Epithelial cell of prostate (primary cell): ENCODE results near the gene MED17.

Experiments
- DNase-seq: peaks from one replicate; pipeline ENCODE4 v3.0.0-alpha.2; 2011; ENCODE audit warnings: low read depth, low spot score
- H3K27ac ChIP-seq: fragments of 450-650 bp; 2 replicates; pipeline ENCODE4 v1.5.1; 2017; ENCODE audit warnings: mild to moderate bottlenecking

MED17 gene

DNA sequence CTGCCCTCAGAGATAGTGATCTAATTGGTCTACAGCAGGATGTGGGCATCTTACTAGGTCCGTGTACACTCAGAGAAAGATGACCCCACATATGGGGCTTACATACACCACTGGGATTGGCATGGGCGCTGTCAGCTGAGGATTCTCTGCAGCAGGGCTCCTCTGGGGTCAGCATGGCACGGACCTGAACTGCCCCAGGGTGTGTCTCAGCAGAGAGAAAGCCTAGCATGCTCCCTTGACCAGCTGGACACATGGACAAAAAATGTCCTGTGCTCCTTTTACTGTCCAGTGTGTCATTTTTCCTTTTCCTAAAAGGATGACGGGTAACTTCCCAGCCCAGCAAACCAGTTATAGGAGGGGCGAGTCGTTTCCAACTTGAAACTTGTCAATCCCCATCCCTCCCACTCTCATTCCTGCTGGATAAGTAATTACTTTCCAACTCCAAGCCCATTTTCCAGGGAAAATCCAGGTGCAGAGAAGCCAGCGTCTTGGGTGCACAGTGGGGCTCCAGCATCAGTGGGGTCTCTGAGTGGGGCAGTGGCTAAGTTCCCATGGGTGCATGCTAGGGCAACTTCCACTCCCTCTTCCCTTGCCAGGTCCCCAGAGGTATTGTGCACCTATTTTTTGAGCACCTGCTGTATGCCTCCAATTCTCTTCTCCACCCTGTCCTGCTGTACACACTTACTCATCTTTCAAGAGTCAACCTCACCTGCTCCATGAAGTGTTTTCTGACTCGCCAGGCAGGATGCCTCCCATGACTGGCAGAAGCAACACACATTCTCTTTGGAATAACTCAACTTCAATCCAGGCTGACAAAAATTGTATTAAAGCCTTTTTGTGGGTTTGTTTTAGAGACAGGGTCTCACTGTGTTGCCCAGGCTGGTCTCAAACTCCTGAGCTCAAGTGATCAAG is 61.4 kb downstream of the MED17 start:
- peak overlapping the region; percentile 35 for H3K27ac ChIP-seq
- no peak for DNase-seq

DNA sequence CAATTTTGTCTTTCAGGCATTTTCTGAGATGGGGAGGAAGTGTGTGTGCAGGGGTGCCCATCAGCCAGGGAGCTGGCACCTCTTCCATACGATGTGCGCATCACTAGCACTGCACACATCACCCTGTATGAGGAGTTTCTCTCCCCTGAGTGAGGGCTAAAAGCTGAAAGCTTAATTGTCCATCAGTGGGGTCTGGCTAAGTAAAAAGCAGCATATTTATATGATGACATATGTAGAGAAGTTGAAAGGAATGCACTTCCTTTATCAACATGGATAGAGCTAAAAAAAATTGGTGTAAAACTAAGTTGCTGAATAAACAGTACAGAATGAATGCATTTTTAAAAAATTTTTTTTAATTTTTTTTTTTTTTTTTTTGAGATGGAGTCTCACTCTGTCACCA is 62.3 kb downstream of the MED17 start:
- no peak for DNase-seq
- H3K27ac ChIP-seq = peak overlapping the region; percentile 35

DNA sequence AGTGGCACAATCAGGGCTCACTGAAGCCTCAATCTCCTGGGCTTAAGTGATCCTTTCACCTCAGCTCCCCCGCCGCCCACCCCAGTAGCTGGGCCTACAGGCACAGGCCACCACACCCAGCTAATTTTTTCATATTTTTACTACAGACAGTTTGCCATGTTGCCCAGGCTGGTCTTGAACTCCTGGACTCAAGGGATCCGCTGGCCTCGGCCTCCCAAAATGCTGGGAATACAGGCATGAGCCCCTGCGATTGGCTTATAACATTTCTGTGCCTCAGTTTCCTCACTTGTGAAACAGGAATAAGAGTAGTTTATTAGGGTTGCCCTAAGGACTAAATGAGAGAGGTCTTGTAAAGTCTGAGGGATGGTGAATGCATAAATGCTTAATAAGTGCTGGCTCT is 65.1 kb downstream of the MED17 start:
- no peak overlapping the region for H3K27ac ChIP-seq
- DNase-seq = no peak

DNA sequence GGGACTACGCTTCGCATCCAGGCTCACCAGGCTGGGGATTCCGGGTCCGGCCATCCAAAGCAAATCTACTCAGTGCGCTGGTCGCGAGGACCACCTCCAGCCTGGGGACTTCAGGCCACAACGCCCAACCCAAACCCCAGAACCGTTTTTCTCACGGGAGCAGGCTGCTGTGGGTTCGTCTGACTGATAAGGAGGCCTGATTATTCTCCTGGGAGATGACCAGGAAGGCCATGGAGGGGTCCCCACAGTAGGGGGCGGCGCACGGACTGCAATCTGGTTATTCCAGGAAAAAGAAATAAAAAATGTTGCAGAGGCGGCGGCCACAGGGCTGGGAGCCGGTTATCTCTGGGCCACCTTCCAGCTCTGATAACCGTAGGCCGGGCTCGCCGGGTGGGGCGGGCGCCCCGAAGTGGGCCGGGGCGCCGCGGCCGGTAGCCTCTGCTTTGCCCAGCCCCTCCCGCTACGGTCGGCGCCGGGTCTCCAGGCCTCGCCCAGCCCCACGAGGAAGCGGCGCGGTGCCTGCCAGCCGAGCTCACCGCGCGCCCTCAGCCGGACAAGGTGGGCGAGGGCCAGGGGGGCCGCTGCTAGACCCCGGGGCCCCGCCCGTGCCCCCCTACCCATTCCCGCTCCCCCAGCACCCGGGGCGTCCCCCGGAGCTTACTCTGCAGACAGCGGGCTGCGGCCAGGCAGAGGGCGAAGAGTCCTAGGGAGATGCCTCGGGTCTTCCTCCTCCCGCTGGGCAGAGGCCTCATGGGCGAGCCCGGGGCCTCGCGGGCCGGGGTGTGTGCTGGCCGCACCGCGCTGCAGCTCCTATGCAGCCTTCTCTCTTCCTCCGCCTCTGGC is 65.9 kb downstream of the MED17 start:
- DNase-seq = no peak
- H3K27ac ChIP-seq = no peak overlapping the region

DNA sequence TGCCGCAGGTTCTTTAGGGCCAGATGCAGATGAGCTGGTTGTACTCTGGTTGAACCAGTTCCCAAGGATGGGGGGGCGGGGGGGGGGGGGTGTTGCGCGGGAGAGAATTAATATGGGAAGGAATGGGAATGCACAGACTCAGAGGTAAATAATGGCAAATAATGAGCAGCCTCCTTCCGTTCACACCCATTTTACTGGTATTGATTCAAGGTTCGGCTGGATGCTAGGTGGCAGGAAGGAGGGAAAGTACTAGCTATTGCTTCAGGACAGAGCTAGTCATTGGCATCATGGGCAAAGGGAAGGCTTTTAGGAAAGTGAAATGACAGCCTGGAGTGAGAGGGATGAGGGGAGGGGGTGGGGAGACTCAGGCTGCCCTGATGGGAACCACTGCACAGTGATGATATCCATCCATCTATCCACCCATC is 66.5 kb downstream of the MED17 start, which contains the start of gene VSTM5:
TSS of gene VSTM5 (minus strand) at position 25 of the 425 bp plus-strand sequence. CDS start 116 bp downstream, outside the sequence.
- H3K27ac ChIP-seq = no peak within 1 kb of the TSS

DNA sequence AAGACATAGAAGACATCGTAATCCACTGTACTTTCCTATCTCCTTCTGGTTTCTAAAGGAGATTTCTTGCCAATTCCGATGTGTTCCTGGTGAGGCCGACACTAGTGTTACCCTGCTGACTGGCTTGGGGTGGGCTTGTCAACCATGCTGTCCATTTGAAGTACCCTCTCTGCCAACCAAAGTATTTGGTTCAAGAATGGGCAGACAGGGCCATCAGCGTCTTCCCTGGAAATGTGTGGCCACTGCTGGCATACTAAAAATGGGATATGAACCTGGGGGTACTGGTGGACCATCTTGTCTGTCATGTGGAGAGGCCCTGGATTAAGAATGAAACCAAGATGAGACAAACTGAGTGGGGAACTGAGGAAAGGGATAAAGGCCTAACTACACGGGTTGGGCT is 68.2 kb downstream of the MED17 start:
- DNase-seq = no peak
- H3K27ac ChIP-seq = no peak overlapping the region

More for the DNA sequence above, 66.5 kb downstream of the MED17 start, which contains the start of gene VSTM5:
- DNase-seq = no peak

DNA sequence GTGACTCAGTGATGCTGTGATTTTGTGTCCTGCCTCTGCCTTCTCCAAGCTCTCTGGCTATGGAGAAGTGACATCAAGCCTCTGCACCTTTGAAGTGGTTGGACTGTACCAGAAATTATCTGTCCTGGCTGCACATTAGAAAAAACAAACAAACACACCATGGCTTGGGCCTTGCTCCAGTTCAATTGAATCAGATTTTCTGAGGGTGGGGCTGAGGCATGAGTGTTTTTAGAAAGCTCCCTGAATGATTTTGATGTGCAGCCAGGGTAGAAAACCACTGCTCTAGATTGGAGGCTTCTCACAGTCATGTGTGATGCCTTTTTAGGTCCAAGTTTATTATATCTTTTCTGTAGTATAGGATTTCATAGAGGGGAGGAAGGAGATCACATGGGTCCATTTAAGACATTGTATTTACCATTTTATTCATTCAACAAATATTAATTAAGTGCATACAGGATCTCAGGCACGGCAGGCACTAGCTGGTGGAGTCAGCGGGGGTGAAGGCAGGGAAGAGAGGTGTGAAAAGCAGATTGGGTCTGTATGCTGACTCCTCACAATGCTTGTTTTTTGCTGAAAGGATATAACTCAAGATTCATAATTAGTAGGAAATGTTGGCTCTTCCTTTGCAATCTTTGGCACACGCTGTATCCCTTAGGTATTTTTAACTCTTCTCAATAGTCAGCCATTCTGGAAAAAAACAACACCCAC is 73.5 kb downstream of the MED17 start:
- DNase-seq = no peak
- no peak overlapping the region for H3K27ac ChIP-seq

DNA sequence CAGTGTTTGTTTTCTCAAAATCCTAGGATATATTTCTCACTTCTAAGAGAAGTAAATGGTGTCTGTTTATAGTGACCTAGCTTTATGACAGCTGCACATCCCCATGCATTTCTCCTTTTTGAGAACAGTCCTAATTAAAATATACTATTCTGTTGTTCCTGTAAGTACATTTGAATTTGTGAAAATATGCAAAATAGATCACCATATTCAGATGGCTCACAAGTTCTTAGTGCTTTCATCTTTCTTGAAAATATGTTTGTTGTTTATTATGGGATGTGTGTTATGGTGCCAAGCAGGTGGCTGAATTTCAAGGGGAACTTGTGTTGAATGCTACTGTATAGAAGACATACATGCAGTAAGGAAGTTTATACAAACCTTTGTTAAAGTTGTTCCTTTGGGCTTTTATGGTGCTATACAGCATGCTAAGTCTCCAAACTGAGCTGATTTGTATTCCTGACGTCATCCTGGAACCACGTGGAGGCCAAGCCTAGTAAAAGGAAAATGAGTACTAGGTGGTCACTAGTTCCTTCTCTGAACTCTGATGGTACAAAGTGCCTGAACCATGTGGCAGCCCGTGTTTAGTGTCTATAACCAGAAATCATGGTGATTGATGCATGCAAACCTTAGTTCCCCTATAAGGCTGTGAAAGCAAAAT is 74.2 kb downstream of the MED17 start:
- no peak for DNase-seq

DNA sequence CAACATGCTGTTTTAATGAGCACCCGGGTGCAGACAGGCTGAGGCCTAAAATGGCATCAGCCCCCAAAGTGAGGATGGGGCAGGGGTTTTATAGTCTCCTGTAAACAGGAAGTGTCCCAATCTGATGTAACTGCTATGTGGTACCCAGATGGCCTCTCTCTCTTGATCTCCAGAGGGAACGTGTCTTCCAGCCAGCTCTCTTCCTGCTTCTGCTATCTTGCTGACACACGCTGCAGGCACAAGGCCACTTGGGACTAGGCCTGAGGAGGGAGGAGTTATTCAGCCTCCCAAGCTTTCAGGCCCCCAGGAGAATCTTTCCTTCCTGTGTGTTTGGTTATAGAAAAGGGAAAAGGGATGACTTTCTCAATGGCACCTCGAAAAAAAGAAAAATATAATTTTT is 77.7 kb downstream of the MED17 start:
- no peak for DNase-seq
- no peak overlapping the region for H3K27ac ChIP-seq

More for the DNA sequence above, 74.2 kb downstream of the MED17 start:
- H3K27ac ChIP-seq = no peak overlapping the region
